AG04449 (cell line): ENCODE results near the gene BAHCC1.

ENCODE experiments used
- CTCF ChIA-PET: fragments of 350-600 bp; formaldehyde crosslinking; extraction: SDS; loops from one replicate; lab custom pipeline; 2021; ENCODE audit warnings: antibody characterized with exemption; lab: Yijun Ruan, JAX
- POLR2A ChIA-PET: fragments of 400-600, 350-600 bp; formaldehyde crosslinking; extraction: SDS; loops from one replicate; lab custom pipeline; 2020; ENCODE audit warnings: antibody characterized with exemption, inconsistent platforms; lab: Yijun Ruan, JAX
- DNase-seq: peaks from one replicate; pipeline ENCODE4 v3.0.0-alpha.2; 2010; ENCODE audit warnings: low read depth, low spot score
- H3K4me3 ChIP-seq: 2 replicates; pipeline ENCODE4 v1.5.1; 2011; ENCODE audit warnings: low read depth, mild to moderate bottlenecking, control low read depth, low read length
- CTCF ChIP-seq: IDR thresholded peaks from one replicate; pipeline ENCODE4 v1.5.1; 2011; ENCODE audit warnings: mild to moderate bottlenecking, moderate library complexity, low read length, control low read depth, inconsistent platforms; ENCODE audit not compliant: insufficient read depth; ENCODE audit errors: missing control alignments

The BAHCC1 gene

GRCh38 chr17:81394921-81395599 lies at the start of gene BAHCC1:
Gene BAHCC1, plus strand, starts transcription at chr17:81395457. Its CDS starts 4,283 bp downstream, at chr17:81399740.
- ChIA-PET POLR2A (interaction anchor here (0.6 to 1.9 kb wide), 17 partner anchors 10 to 207 kb away, joined by 3 to 18 read pairs (median 3); partner anchors contain the start of gene SLC38A10), CTCF (interaction anchor here (0.9 to 4.7 kb wide), 9 partner anchors 9 to 141 kb away, joined by 3 to 24 read pairs (median 5); partner anchors contain the start of gene SLC38A10)
- TF ChIP-seq CTCF = peak; percentile 10
- H3K4me3 ChIP-seq = peak within 1 kb of the TSS; percentile 69
- DNase-seq = peak; percentile 96

GRCh38 chr17:81346090-81346907 lies 49.0 kb upstream of the BAHCC1 start:
- peak overlapping the region; percentile 93 for H3K4me3 ChIP-seq
- TF ChIP-seq CTCF = no peak
- DNase-seq = peak; percentile 59
- CTCF ChIA-PET = interaction anchor here (1.0 kb wide), 1 partner anchor 152 kb away, joined by 6 read pairs; no protein-coding TSS in a partner anchor
- POLR2A ChIA-PET = interaction anchor here (0.8 to 1.0 kb wide), 3 partner anchors 11 to 163 kb away, joined by 3 read pairs; no protein-coding TSS in a partner anchor

- ChIA-PET POLR2A (interaction anchor here (0.8 kb wide), 1 partner anchor 159 kb away, joined by 3 read pairs; no protein-coding TSS in a partner anchor), CTCF (no interaction called here)
These were observed 48.3 kb upstream of the BAHCC1 start for GRCh38 chr17:81346908-81347349.

GRCh38 chr17:81347437-81347836 lies 47.8 kb upstream of the BAHCC1 start:
- POLR2A ChIA-PET = no interaction called here
- no peak for DNase-seq
- H3K4me3 ChIP-seq = no peak overlapping the region
- CTCF ChIA-PET = no interaction called here
- TF ChIP-seq CTCF = no peak

More at GRCh38 chr17:81346908-81347349, 48.3 kb upstream of the BAHCC1 start:
- no peak for TF ChIP-seq CTCF
- no peak for DNase-seq
- H3K4me3 ChIP-seq = peak overlapping the region; percentile 70

GRCh38 chr17:81348097-81349055 lies 46.9 kb upstream of the BAHCC1 start:
- POLR2A ChIA-PET = no interaction called here
- no peak overlapping the region for H3K4me3 ChIP-seq
- CTCF ChIA-PET = no interaction called here
- DNase-seq = no peak
- no peak for TF ChIP-seq CTCF
